GM12801 (cell line): Measurements from ENCODE around the gene RFX8.

Source experiments
- CTCF ChIP-seq: IDR thresholded peaks from one replicate; pipeline ENCODE4 v1.5.1; 2011; ENCODE audit warnings: control low read depth; ENCODE audit not compliant: insufficient read length; ENCODE audit errors: extremely low read depth

RFX8 gene

DNA sequence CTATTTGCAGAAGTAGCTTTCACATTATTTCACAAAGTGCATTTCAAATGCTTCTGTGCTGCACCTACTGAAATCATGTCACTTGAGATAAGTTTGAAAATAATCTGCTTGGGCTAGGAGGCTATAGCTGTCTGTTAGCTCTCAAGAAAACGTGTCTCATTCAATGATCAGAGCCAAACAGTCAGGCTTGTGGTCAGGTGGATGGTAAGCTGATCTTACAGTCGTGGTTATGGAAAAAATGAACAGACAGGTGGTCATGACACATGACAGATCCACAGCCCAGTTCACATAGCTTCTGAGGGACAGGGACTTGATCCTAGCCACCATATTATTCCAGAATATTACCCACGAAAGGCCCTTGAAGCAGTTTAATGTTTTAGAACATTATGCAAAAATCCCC is 26.5 kb upstream of the RFX8 start:
- TF ChIP-seq CTCF: no peak

DNA sequence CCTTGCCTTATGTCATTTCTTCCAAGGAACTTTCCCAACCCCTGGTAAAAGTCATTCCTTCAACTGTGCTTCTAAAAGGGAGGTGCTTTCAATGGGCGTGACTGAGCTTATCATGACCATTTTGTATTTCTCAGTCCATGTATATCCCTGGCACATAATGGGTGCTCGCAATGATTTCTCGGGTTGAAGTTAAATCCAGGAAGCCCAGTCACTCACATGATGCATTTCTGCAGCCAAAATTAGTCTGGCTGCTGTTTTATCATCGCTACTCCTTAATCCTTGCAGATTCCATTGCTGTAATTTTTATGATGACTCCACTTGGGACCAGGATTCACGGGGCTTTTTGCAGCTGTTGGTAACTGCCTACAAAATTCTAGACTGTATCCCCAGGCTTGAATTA is 25.9 kb upstream of the RFX8 start:
- TF ChIP-seq CTCF: no peak

DNA sequence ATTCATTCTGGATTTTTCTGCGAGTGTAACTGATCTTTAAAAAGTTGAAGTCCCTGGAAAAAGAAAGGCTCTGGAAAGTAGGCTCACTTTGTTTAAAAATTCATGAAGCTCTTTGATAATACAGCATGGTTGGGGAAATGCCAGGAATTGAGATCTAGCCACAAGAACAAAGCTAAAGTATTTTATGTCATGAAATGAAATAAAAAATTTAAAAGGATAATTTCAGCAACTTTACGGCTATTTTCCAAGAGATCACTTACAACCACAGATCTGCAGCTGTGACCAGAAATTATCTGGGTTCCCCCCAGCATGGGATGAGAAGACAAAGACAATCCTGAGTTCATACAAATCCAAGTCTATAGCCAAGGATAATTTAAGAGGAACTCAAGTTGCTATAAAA is 25.3 kb upstream of the RFX8 start:
- no peak for TF ChIP-seq CTCF

GRCh38 chr2:101496279-101496678 is 21.4 kb upstream of the RFX8 start:
- no peak for TF ChIP-seq CTCF

GRCh38 chr2:101492936-101493473 is 18.1 kb upstream of the RFX8 start:
- TF ChIP-seq CTCF: no peak

DNA sequence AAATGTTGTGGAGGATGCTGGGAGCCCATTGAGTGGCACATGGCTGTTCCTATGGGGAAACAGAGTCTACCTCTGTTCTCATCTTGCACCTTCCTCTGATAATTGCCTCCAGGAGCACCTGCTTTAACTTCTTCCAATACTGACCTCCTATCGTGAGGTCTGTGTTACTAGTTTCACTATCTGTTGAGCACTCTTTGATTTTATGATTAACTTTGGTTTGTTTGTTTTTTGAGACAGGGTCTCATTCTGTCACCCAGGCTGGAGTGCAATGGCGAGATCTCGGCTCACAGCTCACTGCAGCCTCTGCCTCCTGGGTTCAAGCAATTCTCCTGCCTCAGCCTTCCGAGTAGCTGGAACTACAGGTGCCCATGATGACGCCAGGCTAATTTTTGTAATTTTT is 12.1 kb upstream of the RFX8 start:
- no peak for TF ChIP-seq CTCF

DNA sequence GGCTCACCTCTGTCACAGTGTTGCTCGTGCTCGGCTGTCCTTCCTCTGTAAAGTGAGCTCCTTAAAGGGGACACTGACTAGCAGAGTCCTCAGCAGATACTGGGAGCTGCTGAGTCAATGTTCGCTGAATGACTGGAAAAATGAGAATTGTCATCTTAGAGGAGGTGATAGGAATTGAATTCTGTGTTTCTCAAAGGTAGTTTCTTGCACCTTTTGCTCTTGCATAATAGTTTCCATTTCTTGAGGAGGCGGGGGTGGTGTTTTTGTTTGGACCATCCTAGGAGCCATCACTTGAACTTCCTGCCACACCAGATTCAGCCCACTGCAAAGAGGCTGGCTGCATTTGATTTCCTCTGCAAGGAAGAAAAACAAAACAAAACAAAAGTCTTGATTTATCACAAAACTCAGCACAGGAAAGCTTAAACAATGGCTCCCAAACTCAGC is 11.4 kb upstream of the RFX8 start:
- no peak for TF ChIP-seq CTCF

GRCh38 chr2:101485856-101486255 is 10.9 kb upstream of the RFX8 start:
- no peak for TF ChIP-seq CTCF
